ENCODE data around the gene CTSK. TPM values are rescaled to one million over a fixed set of nuclear protein-coding genes. Genes with fewer than 3 reads are reported as not detected.

CTSK gene
- total RNA-seq, 1 experiment from 2014 or later = 3.5 TPM

DNA sequence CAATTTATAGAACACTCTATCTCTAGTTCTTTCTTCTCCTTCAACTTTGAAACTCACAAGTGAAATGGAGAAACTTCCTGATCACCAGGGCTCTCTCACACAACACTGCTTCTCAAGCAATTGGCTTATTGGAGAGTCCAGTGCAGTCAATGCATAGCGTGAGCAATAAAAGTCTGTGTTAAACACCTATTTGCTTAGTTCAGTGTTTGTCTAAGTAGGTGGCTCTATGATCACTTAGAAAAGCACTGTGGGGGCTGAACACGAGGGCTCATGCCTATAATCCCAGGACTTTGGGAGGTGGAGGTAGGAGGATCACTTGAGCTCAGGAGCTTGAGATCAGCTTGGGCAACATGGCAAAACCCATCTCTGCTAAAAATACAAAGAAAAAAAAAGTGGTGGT lies 54.6 kb downstream of the CTSK start (continued):
- TF ChIP-seq POLR2A (IDR thresholded peaks at IDR 0.05; ENCODE audit: borderline replicate concordance, extremely low read depth, insufficient read depth, insufficient read length) (no peak), EGR1 (IDR thresholded peaks at IDR 0.05; ENCODE audit: low read depth) (no peak), SRF (IDR thresholded peaks at IDR 0.05; ENCODE audit: low read depth) (no peak), ZNF274 (IDR thresholded peaks at IDR 0.05; ENCODE audit: low read depth, low read length) (no peak), ZFX (IDR thresholded peaks at IDR 0.05) (no peak), SIN3A (IDR thresholded peaks at IDR 0.05; ENCODE audit: low read depth) (no peak), RAD21 (IDR thresholded peaks at IDR 0.05; ENCODE audit: low read depth) (no peak)
- TF ChIP-seq, protein P1, sequence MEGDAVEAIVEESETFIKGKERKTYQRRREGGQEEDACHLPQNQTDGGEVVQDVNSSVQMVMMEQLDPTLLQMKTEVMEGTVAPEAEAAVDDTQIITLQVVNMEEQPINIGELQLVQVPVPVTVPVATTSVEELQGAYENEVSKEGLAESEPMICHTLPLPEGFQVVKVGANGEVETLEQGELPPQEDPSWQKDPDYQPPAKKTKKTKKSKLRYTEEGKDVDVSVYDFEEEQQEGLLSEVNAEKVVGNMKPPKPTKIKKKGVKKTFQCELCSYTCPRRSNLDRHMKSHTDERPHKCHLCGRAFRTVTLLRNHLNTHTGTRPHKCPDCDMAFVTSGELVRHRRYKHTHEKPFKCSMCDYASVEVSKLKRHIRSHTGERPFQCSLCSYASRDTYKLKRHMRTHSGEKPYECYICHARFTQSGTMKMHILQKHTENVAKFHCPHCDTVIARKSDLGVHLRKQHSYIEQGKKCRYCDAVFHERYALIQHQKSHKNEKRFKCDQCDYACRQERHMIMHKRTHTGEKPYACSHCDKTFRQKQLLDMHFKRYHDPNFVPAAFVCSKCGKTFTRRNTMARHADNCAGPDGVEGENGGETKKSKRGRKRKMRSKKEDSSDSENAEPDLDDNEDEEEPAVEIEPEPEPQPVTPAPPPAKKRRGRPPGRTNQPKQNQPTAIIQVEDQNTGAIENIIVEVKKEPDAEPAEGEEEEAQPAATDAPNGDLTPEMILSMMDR (IDR thresholded peaks at IDR 0.05 in 2 of 3, conservative IDR thresholded peaks at IDR 0.05 in 1 of 3; ENCODE audit: borderline replicate concordance in 1 of 3, insufficient read depth in 1 of 3, low read depth in 2 of 3, low read length in 2 of 3) = no peak

DNA sequence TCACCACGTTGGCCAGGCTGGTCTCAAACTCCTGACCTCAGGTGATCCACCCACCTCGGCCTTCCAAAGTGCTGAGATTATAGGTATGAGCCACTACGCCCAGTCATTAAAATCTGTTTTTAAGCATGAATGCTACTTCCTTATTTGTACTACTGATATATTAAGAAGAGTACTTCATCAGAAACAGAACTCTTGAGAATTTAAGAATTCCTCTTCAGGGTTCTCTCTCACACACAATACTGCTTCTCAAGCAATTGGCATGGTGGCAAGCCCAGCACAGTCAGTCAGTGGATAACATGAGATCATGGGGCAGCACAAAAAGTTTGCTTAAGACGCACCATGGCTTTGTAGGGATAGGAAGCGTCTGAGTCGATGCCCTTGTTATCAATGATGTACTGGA lies 56.6 kb downstream of the CTSK start:
- H3K4me3 ChIP-seq (replicated peaks in 1 of 2; ENCODE audit: low read depth in 1 of 2, low read length in 2 of 2) = no peak overlapping the region
- H3K27me3 ChIP-seq (ENCODE audit: insufficient read depth, low read length) = no peaks in the 10 kb centered on the region
- H3K4me1 ChIP-seq (ENCODE audit: control insufficient read depth in 1 of 2, insufficient read depth in 2 of 2, low read length in 2 of 2) = peaks cover 0 to 7% of the 10 kb centered on the region in 2 experiments; a peak in 2 of 4 replicates
- H3K9me2 ChIP-seq (ENCODE audit: insufficient read depth) = no peaks in the 10 kb centered on the region
- no peaks in the 10 kb centered on the region for H3K36me3 ChIP-seq (ENCODE audit: control insufficient read depth in 1 of 2, insufficient read depth in 2 of 2, low read length in 2 of 2)
- ATAC-seq (no peak), DNase-seq (ENCODE audit: low read depth, low spot score) (no peak)
- H2AFZ ChIP-seq (ENCODE audit: low read depth, low read length, poor library complexity, severe bottlenecking) = no peak overlapping the region
- H3K79me2 ChIP-seq (ENCODE audit: insufficient read depth, low read length) = no peaks in the 10 kb centered on the region
- BruUV-seq (replicated peaks) = no TSS peak
- intact Hi-C loops (cut with micrococcal nuclease) = no loop called here
- POLR2A ChIA-PET = no interaction called here
- no peaks in the 10 kb centered on the region for H3K9me3 ChIP-seq (ENCODE audit: control insufficient read depth in 1 of 2, insufficient read depth in 1 of 2, low read depth in 1 of 2, low read length in 2 of 2)
- RAD21 ChIA-PET (ENCODE audit: low non-redundant PET in 1 of 2, low total read pairs in 2 of 2, uncharacterized antibody in 2 of 2, unreplicated experiment in 2 of 2) = no interaction called here
- H4K20me1 ChIP-seq (ENCODE audit: insufficient read depth) = no peaks in the 10 kb centered on the region
- no peak overlapping the region for H3K4me2 ChIP-seq (ENCODE audit: low read length)
- H3K9ac ChIP-seq (ENCODE audit: low read length) = no peak overlapping the region
- CTCF ChIA-PET = no interaction called here
- H3K27ac ChIP-seq (ENCODE audit: low read depth, low read length) = no peak overlapping the region
- TF ChIP-seq, protein P2, sequence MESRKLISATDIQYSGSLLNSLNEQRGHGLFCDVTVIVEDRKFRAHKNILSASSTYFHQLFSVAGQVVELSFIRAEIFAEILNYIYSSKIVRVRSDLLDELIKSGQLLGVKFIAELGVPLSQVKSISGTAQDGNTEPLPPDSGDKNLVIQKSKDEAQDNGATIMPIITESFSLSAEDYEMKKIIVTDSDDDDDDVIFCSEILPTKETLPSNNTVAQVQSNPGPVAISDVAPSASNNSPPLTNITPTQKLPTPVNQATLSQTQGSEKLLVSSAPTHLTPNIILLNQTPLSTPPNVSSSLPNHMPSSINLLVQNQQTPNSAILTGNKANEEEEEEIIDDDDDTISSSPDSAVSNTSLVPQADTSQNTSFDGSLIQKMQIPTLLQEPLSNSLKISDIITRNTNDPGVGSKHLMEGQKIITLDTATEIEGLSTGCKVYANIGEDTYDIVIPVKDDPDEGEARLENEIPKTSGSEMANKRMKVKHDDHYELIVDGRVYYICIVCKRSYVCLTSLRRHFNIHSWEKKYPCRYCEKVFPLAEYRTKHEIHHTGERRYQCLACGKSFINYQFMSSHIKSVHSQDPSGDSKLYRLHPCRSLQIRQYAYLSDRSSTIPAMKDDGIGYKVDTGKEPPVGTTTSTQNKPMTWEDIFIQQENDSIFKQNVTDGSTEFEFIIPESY (IDR thresholded peaks at IDR 0.05; ENCODE audit: extremely low read depth, insufficient replicate concordance, low read length) = no peak
- TF ChIP-seq, protein P3, sequence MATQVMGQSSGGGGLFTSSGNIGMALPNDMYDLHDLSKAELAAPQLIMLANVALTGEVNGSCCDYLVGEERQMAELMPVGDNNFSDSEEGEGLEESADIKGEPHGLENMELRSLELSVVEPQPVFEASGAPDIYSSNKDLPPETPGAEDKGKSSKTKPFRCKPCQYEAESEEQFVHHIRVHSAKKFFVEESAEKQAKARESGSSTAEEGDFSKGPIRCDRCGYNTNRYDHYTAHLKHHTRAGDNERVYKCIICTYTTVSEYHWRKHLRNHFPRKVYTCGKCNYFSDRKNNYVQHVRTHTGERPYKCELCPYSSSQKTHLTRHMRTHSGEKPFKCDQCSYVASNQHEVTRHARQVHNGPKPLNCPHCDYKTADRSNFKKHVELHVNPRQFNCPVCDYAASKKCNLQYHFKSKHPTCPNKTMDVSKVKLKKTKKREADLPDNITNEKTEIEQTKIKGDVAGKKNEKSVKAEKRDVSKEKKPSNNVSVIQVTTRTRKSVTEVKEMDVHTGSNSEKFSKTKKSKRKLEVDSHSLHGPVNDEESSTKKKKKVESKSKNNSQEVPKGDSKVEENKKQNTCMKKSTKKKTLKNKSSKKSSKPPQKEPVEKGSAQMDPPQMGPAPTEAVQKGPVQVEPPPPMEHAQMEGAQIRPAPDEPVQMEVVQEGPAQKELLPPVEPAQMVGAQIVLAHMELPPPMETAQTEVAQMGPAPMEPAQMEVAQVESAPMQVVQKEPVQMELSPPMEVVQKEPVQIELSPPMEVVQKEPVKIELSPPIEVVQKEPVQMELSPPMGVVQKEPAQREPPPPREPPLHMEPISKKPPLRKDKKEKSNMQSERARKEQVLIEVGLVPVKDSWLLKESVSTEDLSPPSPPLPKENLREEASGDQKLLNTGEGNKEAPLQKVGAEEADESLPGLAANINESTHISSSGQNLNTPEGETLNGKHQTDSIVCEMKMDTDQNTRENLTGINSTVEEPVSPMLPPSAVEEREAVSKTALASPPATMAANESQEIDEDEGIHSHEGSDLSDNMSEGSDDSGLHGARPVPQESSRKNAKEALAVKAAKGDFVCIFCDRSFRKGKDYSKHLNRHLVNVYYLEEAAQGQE (IDR thresholded peaks at IDR 0.05; ENCODE audit: low read depth) = no peak
- TF ChIP-seq TCF7L2 (IDR thresholded peaks at IDR 0.05; ENCODE audit: borderline replicate concordance, extremely low read depth, insufficient read depth, insufficient read length) = no peak
- no peak for TF ChIP-seq POLR2A (IDR thresholded peaks at IDR 0.05; ENCODE audit: borderline replicate concordance, extremely low read depth, insufficient read depth, insufficient read length)
- TF ChIP-seq SRF (IDR thresholded peaks at IDR 0.05; ENCODE audit: low read depth) = no peak
- TF ChIP-seq, protein P4, sequence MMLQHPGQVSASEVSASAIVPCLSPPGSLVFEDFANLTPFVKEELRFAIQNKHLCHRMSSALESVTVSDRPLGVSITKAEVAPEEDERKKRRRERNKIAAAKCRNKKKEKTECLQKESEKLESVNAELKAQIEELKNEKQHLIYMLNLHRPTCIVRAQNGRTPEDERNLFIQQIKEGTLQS (IDR thresholded peaks at IDR 0.05) = no peak
- TF ChIP-seq, protein P5, sequence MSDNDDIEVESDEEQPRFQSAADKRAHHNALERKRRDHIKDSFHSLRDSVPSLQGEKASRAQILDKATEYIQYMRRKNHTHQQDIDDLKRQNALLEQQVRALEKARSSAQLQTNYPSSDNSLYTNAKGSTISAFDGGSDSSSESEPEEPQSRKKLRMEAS (IDR thresholded peaks at IDR 0.05) = no peak
- no peak for TF ChIP-seq RAD21 (IDR thresholded peaks at IDR 0.05; ENCODE audit: low read depth)
- no peak for TF ChIP-seq FOSL1 (IDR thresholded peaks at IDR 0.05; ENCODE audit: low read depth)
- TF ChIP-seq EZH2phosphoT487 (IDR thresholded peaks at IDR 0.05; ENCODE audit: borderline replicate concordance) = no peak
- no peak for TF ChIP-seq POLR2AphosphoS5 (IDR thresholded peaks at IDR 0.05; ENCODE audit: low read depth, low read length)
- no peak for TF ChIP-seq EZH2 (IDR thresholded peaks at IDR 0.05)
- no peak for TF ChIP-seq ELF1 (IDR thresholded peaks at IDR 0.05; ENCODE audit: borderline replicate concordance, low read depth)
- TF ChIP-seq CBX3 (IDR thresholded peaks at IDR 0.05; ENCODE audit: low read depth) = no peak
- no peak for TF ChIP-seq SP1 (IDR thresholded peaks at IDR 0.05; ENCODE audit: low read depth)
